C4-2B (cell line): ENCODE measurements around the gene SYCE3.

ENCODE experiments used
- ZFX ChIP-seq: fragments of 450-650 bp; IDR thresholded peaks from 2 replicates; pipeline ENCODE4 v1.6.1; 2017
- TF ChIP-seq, protein P1 (sequence below): fragments of 450-650 bp; conservative IDR thresholded peaks from 2 replicates; pipeline ENCODE4 v1.5.1; 2017; ENCODE audit warnings: mild to moderate bottlenecking

DNA sequence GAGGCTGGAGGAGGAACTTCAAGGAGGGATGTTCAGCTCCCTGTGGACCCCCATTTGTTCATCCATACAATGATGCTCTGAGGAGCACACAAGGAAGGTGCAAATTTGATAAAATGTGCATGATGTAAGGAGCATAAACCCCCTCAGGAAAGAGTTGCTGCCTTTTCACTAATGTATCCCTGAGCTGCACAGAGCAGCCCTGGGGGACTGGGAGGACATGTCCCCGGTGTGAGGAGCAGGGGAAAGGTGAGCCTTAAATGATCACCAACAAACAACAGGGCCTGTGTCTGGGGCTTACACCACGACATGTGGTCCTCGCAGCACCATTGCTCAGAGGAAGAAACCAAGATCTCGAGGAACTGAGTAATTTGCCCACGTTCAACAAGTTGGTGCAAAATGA lies 34.4 kb upstream of the SYCE3 start:
- TF ChIP-seq, protein P1, sequence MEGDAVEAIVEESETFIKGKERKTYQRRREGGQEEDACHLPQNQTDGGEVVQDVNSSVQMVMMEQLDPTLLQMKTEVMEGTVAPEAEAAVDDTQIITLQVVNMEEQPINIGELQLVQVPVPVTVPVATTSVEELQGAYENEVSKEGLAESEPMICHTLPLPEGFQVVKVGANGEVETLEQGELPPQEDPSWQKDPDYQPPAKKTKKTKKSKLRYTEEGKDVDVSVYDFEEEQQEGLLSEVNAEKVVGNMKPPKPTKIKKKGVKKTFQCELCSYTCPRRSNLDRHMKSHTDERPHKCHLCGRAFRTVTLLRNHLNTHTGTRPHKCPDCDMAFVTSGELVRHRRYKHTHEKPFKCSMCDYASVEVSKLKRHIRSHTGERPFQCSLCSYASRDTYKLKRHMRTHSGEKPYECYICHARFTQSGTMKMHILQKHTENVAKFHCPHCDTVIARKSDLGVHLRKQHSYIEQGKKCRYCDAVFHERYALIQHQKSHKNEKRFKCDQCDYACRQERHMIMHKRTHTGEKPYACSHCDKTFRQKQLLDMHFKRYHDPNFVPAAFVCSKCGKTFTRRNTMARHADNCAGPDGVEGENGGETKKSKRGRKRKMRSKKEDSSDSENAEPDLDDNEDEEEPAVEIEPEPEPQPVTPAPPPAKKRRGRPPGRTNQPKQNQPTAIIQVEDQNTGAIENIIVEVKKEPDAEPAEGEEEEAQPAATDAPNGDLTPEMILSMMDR: no peak
- TF ChIP-seq ZFX: no peak
